H9 (cell line): ENCODE data around the gene KIRREL3. TPM values are rescaled to one million over a fixed set of nuclear protein-coding genes. Genes with fewer than 3 reads are reported as not detected.

Source experiments
- DNase-seq: peaks from one replicate; pipeline ENCODE4 v3.0.0-alpha.2; 2017
- H2AFZ ChIP-seq: one replicate; pipeline ENCODE4 v1.6.1; 2013; ENCODE audit warnings: mild to moderate bottlenecking, low read length, control low read depth, moderate library complexity
- H2AK5ac ChIP-seq: 2 replicates; pipeline ENCODE4 v1.6.1; 2013; ENCODE audit warnings: low read length, control low read depth, mixed read lengths; ENCODE audit not compliant: insufficient read length
- H2BK120ac ChIP-seq: one replicate; pipeline ENCODE4 v1.6.1; 2013; ENCODE audit warnings: low read depth, mild to moderate bottlenecking, low read length, control low read depth, inconsistent platforms; ENCODE audit not compliant: poor library complexity, severe bottlenecking
- H2BK12ac ChIP-seq: 2 replicates; pipeline ENCODE4 v1.6.1; 2013; ENCODE audit warnings: low read length, control low read depth, mixed read lengths, low read depth; ENCODE audit not compliant: insufficient read length
- H2BK15ac ChIP-seq: 2 replicates; pipeline ENCODE4 v1.6.1; 2013; ENCODE audit warnings: low read depth, low read length, control low read depth
- H2BK20ac ChIP-seq: one replicate; pipeline ENCODE4 v1.6.1; 2013; ENCODE audit warnings: low read depth, mild to moderate bottlenecking, low read length, control low read depth, inconsistent platforms; ENCODE audit not compliant: poor library complexity, severe bottlenecking
- H2BK5ac ChIP-seq: 2 replicates; pipeline ENCODE4 v1.6.1; 2013; ENCODE audit warnings: low read length, control low read depth, mixed read lengths; ENCODE audit not compliant: insufficient read length
- H3K14ac ChIP-seq: 2 replicates; pipeline ENCODE4 v1.6.1; 2013; ENCODE audit warnings: low read length, control low read depth; ENCODE audit not compliant: insufficient read depth
- H3K18ac ChIP-seq: 2 replicates; pipeline ENCODE4 v1.6.1; 2013; ENCODE audit warnings: low read depth, mild to moderate bottlenecking, mixed read lengths, low read length, control low read depth; ENCODE audit not compliant: insufficient read length
- H3K23ac ChIP-seq: 2 replicates; pipeline ENCODE4 v1.6.1; 2013; ENCODE audit warnings: low read length, control low read depth, mixed read lengths, low read depth; ENCODE audit not compliant: insufficient read length
- H3K23me2 ChIP-seq: 2 replicates; pipeline ENCODE4 v1.6.1; 2013; ENCODE audit warnings: low read depth, mild to moderate bottlenecking, mixed read lengths, low read length, control low read depth; ENCODE audit not compliant: insufficient read length, poor library complexity, severe bottlenecking
- H3K27ac ChIP-seq: 2 replicates; pipeline ENCODE4 v1.5.1; 2013; ENCODE audit warnings: low read length, control low read depth, mixed read lengths, low read depth; ENCODE audit not compliant: insufficient read length
- H3K27me3 ChIP-seq: 2 replicates; pipeline ENCODE4 v1.6.1; 2013; ENCODE audit warnings: low read length, control low read depth, inconsistent platforms; ENCODE audit not compliant: insufficient read depth
- H3K4ac ChIP-seq: 2 replicates; pipeline ENCODE4 v1.6.1; 2013; ENCODE audit warnings: low read depth, mild to moderate bottlenecking, control low read depth, inconsistent platforms, low read length, moderate library complexity
- H3K4me1 ChIP-seq: 2 replicates; pipeline ENCODE4 v1.6.1; 2013; ENCODE audit warnings: low read length, control low read depth, inconsistent platforms; ENCODE audit not compliant: insufficient read depth
- H3K4me2 ChIP-seq: 2 replicates; pipeline ENCODE4 v1.6.1; 2013; ENCODE audit warnings: low read length, control low read depth, mixed read lengths; ENCODE audit not compliant: insufficient read length, insufficient read depth
- H3K56ac ChIP-seq: 2 replicates; pipeline ENCODE4 v1.6.1; 2013; ENCODE audit warnings: low read depth, mild to moderate bottlenecking, mixed read lengths, low read length, control low read depth; ENCODE audit not compliant: insufficient read length
- H3K79me1 ChIP-seq: 2 replicates; pipeline ENCODE4 v1.6.1; 2013; ENCODE audit warnings: low read depth, mild to moderate bottlenecking, moderate library complexity, low read length, control low read depth, inconsistent platforms; ENCODE audit not compliant: insufficient read depth, poor library complexity, severe bottlenecking
- H3K79me2 ChIP-seq: 2 replicates; pipeline ENCODE4 v1.6.1; 2013; ENCODE audit warnings: low read length, control low read depth, inconsistent platforms; ENCODE audit not compliant: insufficient read depth
- H3K9ac ChIP-seq: 2 replicates; pipeline ENCODE4 v1.6.1; 2013; ENCODE audit warnings: low read length, control low read depth, mixed read lengths; ENCODE audit not compliant: insufficient read length; ENCODE audit errors: extremely low read depth
- H3K9me3 ChIP-seq: one replicate; pipeline ENCODE4 v1.6.1; 2013; ENCODE audit warnings: low read depth, low read length, inconsistent platforms; ENCODE audit not compliant: control insufficient read depth
- H3T11ph ChIP-seq: one replicate; pipeline ENCODE4 v1.6.1; 2013; ENCODE audit warnings: mild to moderate bottlenecking, low read length, control low read depth, inconsistent platforms
- H4K20me1 ChIP-seq: one replicate; pipeline ENCODE4 v1.6.1; 2013; ENCODE audit not compliant: control insufficient read depth, insufficient read length, insufficient read depth
- H4K5ac ChIP-seq: 2 replicates; pipeline ENCODE4 v1.6.1; 2013; ENCODE audit warnings: low read depth, mild to moderate bottlenecking, mixed read lengths, low read length, control low read depth; ENCODE audit not compliant: insufficient read length
- H4K8ac ChIP-seq: replicated peaks from 2 replicates; pipeline ENCODE4 v1.6.1; 2013; ENCODE audit warnings: low read length, control low read depth, mixed read lengths, low read depth; ENCODE audit not compliant: insufficient read length
- H4K91ac ChIP-seq: 2 replicates; pipeline ENCODE4 v1.6.1; 2013; ENCODE audit warnings: low read depth, mild to moderate bottlenecking, moderate library complexity, mixed read lengths, low read length, control low read depth; ENCODE audit not compliant: insufficient read length
- H3K27ac Mint-ChIP-seq, 3 experiments: 2 replicates in 2 of 3; 3 replicates in 1 of 3; pipeline ENCODE4 v1.8.0; 2020 to 2021; ENCODE audit warnings: mixed read lengths in 3 of 3, mild to moderate bottlenecking in 1 of 3, moderate library complexity in 1 of 3
- H3K27me3 Mint-ChIP-seq: 2 replicates; pipeline ENCODE4 v1.8.0; 2021; ENCODE audit warnings: low read depth, mild to moderate bottlenecking, moderate library complexity, mixed read lengths
- H3K36me3 Mint-ChIP-seq, 3 experiments: 2 replicates in 2 of 3; 3 replicates in 1 of 3; pipeline ENCODE4 v1.8.0; 2020 to 2021; ENCODE audit warnings: low read depth in 3 of 3, mixed read lengths in 3 of 3; ENCODE audit not compliant: insufficient read depth in 1 of 3
- H3K4me1 Mint-ChIP-seq, 2 experiments: 2 replicates each; pipeline ENCODE4 v1.8.0; 2020; ENCODE audit warnings: mixed read lengths in 2 of 2
- H3K4me3 Mint-ChIP-seq, 2 experiments: 2 replicates in 1 of 2; 3 replicates in 1 of 2; pipeline ENCODE4 v1.8.0; 2020 to 2021; ENCODE audit warnings: mild to moderate bottlenecking in 2 of 2, mixed read lengths in 2 of 2, moderate library complexity in 1 of 2
- H3K9me3 Mint-ChIP-seq, 2 experiments: 2 replicates in 1 of 2; 3 replicates in 1 of 2; pipeline ENCODE4 v1.8.0; 2020; ENCODE audit warnings: mild to moderate bottlenecking in 2 of 2, mixed read lengths in 2 of 2, moderate library complexity in 1 of 2
- CTCF ChIP-seq: fragments of 200-600 bp; sonication (generic); conservative IDR thresholded peaks from 3 replicates; pipeline ENCODE4 v1.8.0; 2021; ENCODE audit warnings: antibody characterized with exemption, mild to moderate bottlenecking
- WGBS: extraction: QIAGEN DNeasy Blood & Tissue Kit; methylation state at CpG from one replicate; pipeline ENCODE4 v1.1.7; 2013; ENCODE audit warnings: missing lambda C conversion rate, low lambda C conversion rate, mixed read lengths; ENCODE audit not compliant: insufficient read length; ENCODE audit errors: extremely low coverage; 5-methylcytosine and 5-hydroxymethylcytosine counted together
- total RNA-seq: library from RNA; stranded (reverse); gene quantifications from 2 replicates; pipeline ENCODE4 v1.2.1, GENCODE V29; 2021

The KIRREL3 gene
- total RNA-seq, 1 experiment from 2014 or later: 0.17 TPM

GRCh38 chr11:126819194-126819593, 181.4 kb downstream of the KIRREL3 start:
- Histone ChIP-seq H3K79me2 (no peaks in the 10 kb centered on the region), H3K56ac (no peak overlapping the region), H2BK5ac (no peak overlapping the region), H3K9ac (no peak overlapping the region), H3K23ac (no peak overlapping the region), H2BK15ac (no peak overlapping the region), H4K91ac (no peak overlapping the region), H3K27me3 (no peaks in the 10 kb centered on the region), H3K79me1 (no peaks in the 10 kb centered on the region), H2BK120ac (no peak overlapping the region), H3K4me1 (peaks cover 7% of the 10 kb centered on the region), H3K4me2 (no peak overlapping the region), H4K20me1 (no peaks in the 10 kb centered on the region), H2AK5ac (no peak overlapping the region), H4K8ac (no peak overlapping the region), H2BK20ac (no peak overlapping the region), H3T11ph (no peak overlapping the region), H4K5ac (no peak overlapping the region), H2AFZ (no peak overlapping the region), H3K14ac (no peak overlapping the region), H3K23me2 (no peaks in the 10 kb centered on the region), H3K18ac (no peak overlapping the region), H3K9me3 (no peaks in the 10 kb centered on the region), H3K4ac (no peak overlapping the region), H2BK12ac (no peak overlapping the region), H3K27ac (no peak overlapping the region)
- Mint-ChIP-seq H3K36me3 (no peaks in the 10 kb centered on the region; a peak in 1 of 7 replicates), H3K27me3 (peaks cover 42% of the 10 kb centered on the region), H3K4me1 (peaks cover 29 to 33% of the 10 kb centered on the region in 2 experiments), H3K9me3 (peaks cover under 1 to 3% of the 10 kb centered on the region in 2 experiments; a peak in 1 of 5 replicates), H3K4me3 (no peak overlapping the region), H3K27ac (no peak overlapping the region)
- TF ChIP-seq CTCF: no peak
- no CpG with 5 or more reads among the region's 10 CpGs for WGBS
- no peak for DNase-seq
